Bone marrow (tissue), 2 donors: Measurements from ENCODE around the gene A3GALT2.
"Not testable (repeated sequence)": the region's sequence is repeated elsewhere in the genome, so short reads cannot be mapped to it uniquely, and the experiment has no call there.

Source experiments
- DNase-seq, 2 donors: peaks; one replicate each; lab custom pipeline; 2025; lab: John Stamatoyannopoulos, UW

The A3GALT2 gene

GRCh38 chr1:33314416-33314815 lies 6.5 kb downstream of the A3GALT2 start:
- DNase-seq = no peak

GRCh38 chr1:33312413-33312749 lies 8.5 kb downstream of the A3GALT2 start:
- DNase-seq = no peak

- DNase-seq = no peak
Measured at GRCh38 chr1:33311706-33312412, 9.0 kb downstream of the A3GALT2 start.

- DNase-seq = no peak
Measured at GRCh38 chr1:33310702-33311101, 10.2 kb downstream of the A3GALT2 start.

- DNase-seq = not testable (repeated sequence)
Measured at GRCh38 chr1:33309351-33309750, 11.5 kb downstream of the A3GALT2 start.

GRCh38 chr1:33307494-33307864 lies 13.4 kb downstream of the A3GALT2 start:
- no peak for DNase-seq

- DNase-seq = no peak
Measured at GRCh38 chr1:33306653-33307493, 14.0 kb downstream of the A3GALT2 start.

- no peak for DNase-seq
Measured at GRCh38 chr1:33305816-33306652, 14.9 kb downstream of the A3GALT2 start.

- no peak for DNase-seq
Measured at GRCh38 chr1:33305016-33305415, 15.9 kb downstream of the A3GALT2 start.

GRCh38 chr1:33302325-33302724 lies 18.6 kb downstream of the A3GALT2 start:
- DNase-seq = peak in 1 of 2 donors; percentile 14

- no peak for DNase-seq
Measured at GRCh38 chr1:33301273-33301984, 19.5 kb downstream of the A3GALT2 start.

GRCh38 chr1:33300673-33301072 lies 20.2 kb downstream of the A3GALT2 start:
- DNase-seq = no peak

GRCh38 chr1:33299461-33300155 lies 21.3 kb downstream of the A3GALT2 start:
- no peak for DNase-seq

GRCh38 chr1:33298623-33299277 lies 22.1 kb downstream of the A3GALT2 start:
- peak; percentile 51 to 52 for DNase-seq

GRCh38 chr1:33297911-33298622 lies 22.8 kb downstream of the A3GALT2 start:
- no peak for DNase-seq

- no peak for DNase-seq
Measured at GRCh38 chr1:33296824-33297223, 24.1 kb downstream of the A3GALT2 start.

GRCh38 chr1:33296082-33296458 lies 24.8 kb downstream of the A3GALT2 start:
- DNase-seq = no peak

- peak; percentile 19 to 64 for DNase-seq
Measured at GRCh38 chr1:33295450-33296081, 25.3 kb downstream of the A3GALT2 start.

- no peak for DNase-seq
Measured at GRCh38 chr1:33295023-33295422, 25.9 kb downstream of the A3GALT2 start.
